ENCODE results near the gene KRTAP1-1. TPM values are rescaled to one million over a fixed set of nuclear protein-coding genes. Genes with fewer than 3 reads are reported as not detected.
"Not testable (repeated sequence)": the region's sequence is repeated elsewhere in the genome, so short reads cannot be mapped to it uniquely, and the experiment has no call there.

The KRTAP1-1 gene
- total RNA-seq (not detected in 2 replicates), polyA plus RNA-seq (not detected in 2 replicates), polyA minus RNA-seq (0.36 TPM in 1 of 2 replicates, not detected in the other)
- not detected for total RNA-seq (2013)

GRCh38 chr17:41040783-41041571, at the start of gene KRTAP1-1:
Gene KRTAP1-1 (minus strand): TSS chr17:41041450. CDS start chr17:41041397, 53 bp downstream.
- H3K4me3 ChIP-seq (ENCODE audit: control extremely low read depth in 1 of 5, extremely low read depth in 1 of 5, insufficient read depth in 1 of 5, low read depth in 2 of 5, low read length in 4 of 5); DNase-seq; H3K27me3 ChIP-seq (replicated peaks in 1 of 4; ENCODE audit: control extremely low read depth in 1 of 4, control insufficient read depth in 3 of 4, insufficient read depth in 4 of 4, low read length in 3 of 4); H3K27ac Mint-ChIP-seq; CTCF ChIA-PET; POLR2A ChIA-PET; H3K9me3 ChIP-seq (ENCODE audit: control extremely low read depth in 1 of 3, control insufficient read depth in 2 of 3, insufficient read depth in 1 of 3, low read length in 2 of 3); H2AFZ ChIP-seq (ENCODE audit: insufficient read depth, low read depth, low read length, poor library complexity, severe bottlenecking); H3K9ac ChIP-seq (ENCODE audit: low read length); intact Hi-C loops (cut with micrococcal nuclease); H3K4me3 Mint-ChIP-seq; H3K4me2 ChIP-seq (replicated peaks; ENCODE audit: low read depth, low read length, poor library complexity, severe bottlenecking); H3K27ac ChIP-seq (ENCODE audit: low read length in 2 of 2); H3K79me2 ChIP-seq (ENCODE audit: control insufficient read depth, insufficient read depth, low read length); H3K9me3 Mint-ChIP-seq (ENCODE audit: insufficient read depth); H3K4me1 Mint-ChIP-seq; H3K36me3 ChIP-seq (replicated peaks in 1 of 2; ENCODE audit: control extremely low read depth in 1 of 2, control insufficient read depth in 1 of 2, extremely low read depth in 1 of 2, insufficient read depth in 2 of 2, low read length in 1 of 2); H4K20me1 ChIP-seq (ENCODE audit: control insufficient read depth, insufficient read depth, low read length, poor library complexity, severe bottlenecking); H3K4me1 ChIP-seq (ENCODE audit: control insufficient read depth in 2 of 2, insufficient read depth in 2 of 2, low read length in 2 of 2); ATAC-seq (ENCODE audit: low read depth): not testable (repeated sequence)
- 84% methylated on average over 8 of the region's 14 CpGs for WGBS (ENCODE audit: insufficient coverage)
- peaks cover 45% of the 10 kb centered on the region for H3K27me3 Mint-ChIP-seq

- H3K79me2 ChIP-seq (ENCODE audit: control insufficient read depth, insufficient read depth, low read length); H3K9me3 ChIP-seq (ENCODE audit: control extremely low read depth in 1 of 3, control insufficient read depth in 2 of 3, insufficient read depth in 1 of 3, low read length in 2 of 3); H3K27ac ChIP-seq (ENCODE audit: low read length in 2 of 2); H2AFZ ChIP-seq (ENCODE audit: insufficient read depth, low read depth, low read length, poor library complexity, severe bottlenecking); H3K36me3 ChIP-seq (replicated peaks in 1 of 2; ENCODE audit: control extremely low read depth in 1 of 2, control insufficient read depth in 1 of 2, extremely low read depth in 1 of 2, insufficient read depth in 2 of 2, low read length in 1 of 2); ATAC-seq (ENCODE audit: low read depth); H3K27me3 ChIP-seq (replicated peaks in 1 of 4; ENCODE audit: control extremely low read depth in 1 of 4, control insufficient read depth in 3 of 4, insufficient read depth in 4 of 4, low read length in 3 of 4); H3K27ac Mint-ChIP-seq; intact Hi-C loops (cut with micrococcal nuclease); H3K9ac ChIP-seq (ENCODE audit: low read length); CTCF ChIA-PET; H3K4me3 ChIP-seq (ENCODE audit: control extremely low read depth in 1 of 5, extremely low read depth in 1 of 5, insufficient read depth in 1 of 5, low read depth in 2 of 5, low read length in 4 of 5); H3K4me3 Mint-ChIP-seq; H3K4me2 ChIP-seq (replicated peaks; ENCODE audit: low read depth, low read length, poor library complexity, severe bottlenecking); H3K9me3 Mint-ChIP-seq (ENCODE audit: insufficient read depth); DNase-seq; H3K4me1 ChIP-seq (ENCODE audit: control insufficient read depth in 2 of 2, insufficient read depth in 2 of 2, low read length in 2 of 2); H3K4me1 Mint-ChIP-seq; POLR2A ChIA-PET; H4K20me1 ChIP-seq (ENCODE audit: control insufficient read depth, insufficient read depth, low read length, poor library complexity, severe bottlenecking): not testable (repeated sequence)
- H3K27me3 Mint-ChIP-seq: peaks cover 16% of the 10 kb centered on the region
- WGBS (ENCODE audit: insufficient coverage): 57% methylated on average over 1 of the region's 4 CpGs
These were observed 47.6 kb upstream of the KRTAP1-1 start for GRCh38 chr17:41088760-41089352.

GRCh38 chr17:41084100-41084856, 43.0 kb upstream of the KRTAP1-1 start, which contains the start of gene KRTAP4-7:
Gene KRTAP4-7 (plus strand): TSS chr17:41084150. CDS start chr17:41084207, 57 bp downstream.
- WGBS (ENCODE audit: insufficient coverage): 86% methylated on average over 11 of the region's 14 CpGs
- H3K4me3 ChIP-seq (ENCODE audit: control extremely low read depth in 1 of 5, extremely low read depth in 1 of 5, insufficient read depth in 1 of 5, low read depth in 2 of 5, low read length in 4 of 5); H3K9ac ChIP-seq (ENCODE audit: low read length); H3K4me1 Mint-ChIP-seq; intact Hi-C loops (cut with micrococcal nuclease); H3K36me3 ChIP-seq (replicated peaks in 1 of 2; ENCODE audit: control extremely low read depth in 1 of 2, control insufficient read depth in 1 of 2, extremely low read depth in 1 of 2, insufficient read depth in 2 of 2, low read length in 1 of 2); H3K79me2 ChIP-seq (ENCODE audit: control insufficient read depth, insufficient read depth, low read length); H3K27ac ChIP-seq (ENCODE audit: low read length in 2 of 2); H3K4me3 Mint-ChIP-seq; CTCF ChIA-PET; DNase-seq; H3K27ac Mint-ChIP-seq; H2AFZ ChIP-seq (ENCODE audit: insufficient read depth, low read depth, low read length, poor library complexity, severe bottlenecking); H3K27me3 ChIP-seq (replicated peaks in 1 of 4; ENCODE audit: control extremely low read depth in 1 of 4, control insufficient read depth in 3 of 4, insufficient read depth in 4 of 4, low read length in 3 of 4); H3K4me1 ChIP-seq (ENCODE audit: control insufficient read depth in 2 of 2, insufficient read depth in 2 of 2, low read length in 2 of 2); H3K4me2 ChIP-seq (replicated peaks; ENCODE audit: low read depth, low read length, poor library complexity, severe bottlenecking); ATAC-seq (ENCODE audit: low read depth); POLR2A ChIA-PET; H3K9me3 Mint-ChIP-seq (ENCODE audit: insufficient read depth); H3K9me3 ChIP-seq (ENCODE audit: control extremely low read depth in 1 of 3, control insufficient read depth in 2 of 3, insufficient read depth in 1 of 3, low read length in 2 of 3); H4K20me1 ChIP-seq (ENCODE audit: control insufficient read depth, insufficient read depth, low read length, poor library complexity, severe bottlenecking): not testable (repeated sequence)
- H3K27me3 Mint-ChIP-seq: peaks cover 24% of the 10 kb centered on the region

All from B cell (primary cell).